Cortex of kidney (tissue), 1 donor: ENCODE measurements around the gene OLFM1.
"Not testable (repeated sequence)": the region's sequence is repeated elsewhere in the genome, so short reads cannot be mapped to it uniquely, and the experiment has no call there.

Experiments used
- DNase-seq: peaks from one replicate; lab custom pipeline; 2025; lab: John Stamatoyannopoulos, UW

Gene OLFM1

DNA sequence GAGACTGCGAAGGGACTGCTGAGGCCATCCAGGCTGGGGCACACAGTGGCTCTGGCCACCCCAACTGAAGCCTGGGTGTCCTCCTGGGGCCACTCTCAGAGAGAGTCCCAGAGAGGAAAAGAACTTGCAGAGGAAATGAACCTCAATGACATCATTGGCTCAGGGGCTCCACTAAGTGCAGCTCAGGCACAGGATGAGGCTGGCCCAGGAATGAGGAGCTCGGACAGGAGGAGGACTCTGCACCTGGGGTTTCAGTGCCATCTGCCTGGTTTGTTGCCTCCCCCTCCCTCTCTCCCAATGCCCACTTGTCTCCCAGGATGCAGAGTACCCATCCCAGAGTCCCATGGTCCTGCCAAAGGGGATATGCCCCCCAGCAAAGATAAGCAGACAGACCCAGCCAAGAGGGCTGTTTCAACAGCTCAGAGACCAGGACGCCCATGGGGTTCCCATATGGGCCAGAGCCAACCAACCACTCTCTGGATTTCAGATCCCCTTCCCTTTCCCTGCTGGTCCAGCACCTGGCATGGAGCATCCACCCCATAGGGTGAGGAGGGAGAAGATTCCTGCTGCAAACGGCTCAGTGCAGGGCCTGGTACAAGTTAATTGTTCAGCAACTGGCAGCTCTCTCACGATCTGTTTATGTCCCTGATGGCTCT, 26.9 kb upstream of the OLFM1 start:
- no peak for DNase-seq

DNA sequence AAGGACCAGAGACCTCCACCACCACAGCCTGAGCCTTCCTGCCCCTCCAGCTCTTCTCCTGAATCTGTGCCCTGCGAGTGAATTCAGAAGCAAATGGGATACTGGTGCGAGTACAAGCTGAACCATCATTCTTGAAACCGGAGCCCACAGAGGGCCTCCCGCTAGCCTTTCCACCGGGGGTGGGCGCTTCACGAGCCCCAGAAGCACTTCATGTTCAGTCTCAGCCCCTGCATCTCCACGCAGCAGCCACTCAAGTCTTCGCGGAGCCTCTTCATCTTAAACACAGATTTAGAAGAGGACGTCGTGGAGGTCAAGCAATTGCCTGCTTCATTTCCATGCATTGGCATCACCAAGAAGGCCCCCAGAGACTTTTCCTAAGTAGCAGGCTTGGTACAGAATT, 26.0 kb upstream of the OLFM1 start:
- no peak for DNase-seq

DNA sequence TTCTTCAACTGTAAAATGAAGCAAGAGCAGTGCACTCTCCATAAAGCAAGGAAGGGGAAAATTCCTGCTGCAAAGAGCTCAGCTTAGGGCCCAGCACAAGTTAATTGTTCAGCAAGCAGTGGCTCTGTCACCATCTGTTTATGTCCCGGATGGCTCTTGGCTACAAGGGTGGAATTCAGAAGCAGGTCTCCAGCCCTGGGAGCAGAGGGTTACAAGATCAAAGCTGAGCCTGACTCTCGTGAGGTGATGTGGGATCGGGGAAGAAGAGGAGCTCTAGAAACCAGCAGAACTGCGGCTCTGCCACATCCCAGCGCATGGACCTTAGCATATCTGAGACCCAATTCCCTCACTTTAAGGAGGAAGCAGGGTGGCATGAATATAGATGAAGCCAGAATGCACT, 25.2 kb upstream of the OLFM1 start:
- no peak for DNase-seq

DNA sequence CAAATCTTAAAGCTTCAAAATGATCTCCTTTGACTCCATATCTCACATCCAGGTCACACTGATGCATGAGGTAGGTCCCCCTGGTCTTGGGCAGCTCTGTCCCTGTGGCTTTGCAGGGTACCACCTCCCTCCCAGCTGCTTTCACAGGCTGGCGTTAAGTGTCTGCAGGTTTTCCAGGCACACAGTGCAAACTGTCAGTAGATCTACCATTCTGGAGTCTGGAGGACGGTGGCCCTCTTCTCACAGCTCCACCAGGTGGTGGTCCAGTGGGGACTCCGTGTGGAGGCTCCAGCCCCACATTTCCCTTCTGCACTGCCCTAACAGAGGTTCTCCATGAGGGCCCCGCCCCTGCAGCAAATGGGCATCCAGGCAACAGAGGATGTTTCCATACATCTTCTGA, 24.0 kb upstream of the OLFM1 start:
- not testable (repeated sequence) for DNase-seq

DNA sequence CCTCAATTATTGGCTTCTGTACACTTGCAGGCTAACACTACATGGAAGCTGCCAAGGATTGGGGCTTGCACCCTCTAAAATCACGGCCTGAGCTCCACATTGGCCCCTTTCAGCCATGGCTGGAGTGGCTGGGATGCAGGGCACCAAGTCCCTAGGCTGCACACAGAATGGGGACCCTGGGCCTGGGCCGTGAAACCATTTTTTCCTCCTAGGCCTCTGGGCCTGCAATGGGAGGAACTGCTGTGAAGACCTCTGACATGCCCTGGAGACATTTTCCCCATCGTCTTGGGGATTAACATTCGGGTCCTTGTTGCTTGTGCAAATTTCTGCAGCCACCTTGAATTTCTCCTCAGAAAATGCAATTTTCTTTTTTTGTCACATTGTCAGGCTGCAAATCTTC, 23.6 kb upstream of the OLFM1 start:
- not testable (repeated sequence) for DNase-seq

DNA sequence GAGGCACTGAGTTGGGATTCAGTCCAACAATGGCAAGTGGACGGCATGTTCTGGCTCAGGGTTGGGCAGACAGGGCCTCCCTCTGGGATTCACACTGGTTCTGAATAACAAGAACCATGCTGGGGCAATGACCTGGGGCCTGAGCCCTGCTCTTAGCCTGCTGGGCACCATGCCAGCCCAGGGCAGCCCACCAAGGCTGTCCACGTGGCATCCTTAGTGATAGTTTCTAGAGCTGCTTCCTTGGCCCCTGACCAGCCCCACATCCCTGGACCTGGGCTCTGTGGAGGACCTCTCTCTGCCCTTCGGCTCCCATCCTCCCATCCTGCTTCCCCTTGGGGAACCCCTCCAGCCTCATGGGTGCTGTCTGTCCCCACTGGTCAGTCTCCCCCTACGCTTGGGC, 22.3 kb upstream of the OLFM1 start:
- no peak for DNase-seq

DNA sequence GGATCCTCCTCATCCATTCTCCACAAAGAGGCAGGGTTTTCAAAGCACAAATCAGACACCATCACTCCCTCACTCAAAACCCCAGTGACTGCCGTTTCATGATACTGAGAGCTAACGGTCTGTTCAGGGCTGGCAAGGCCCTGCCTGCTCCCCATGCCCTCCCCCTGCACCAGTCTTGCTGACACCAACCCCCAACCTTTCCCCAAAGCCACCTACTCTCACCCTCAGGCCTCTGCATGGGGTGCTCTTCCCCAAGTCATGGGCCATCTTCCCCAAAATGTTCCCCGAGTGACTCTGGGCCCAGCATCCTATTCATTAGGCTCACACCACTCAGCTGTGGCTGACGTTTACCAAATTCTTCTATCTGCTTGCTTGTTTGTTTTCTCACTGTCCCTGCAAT, 21.7 kb upstream of the OLFM1 start:
- no peak for DNase-seq

DNA sequence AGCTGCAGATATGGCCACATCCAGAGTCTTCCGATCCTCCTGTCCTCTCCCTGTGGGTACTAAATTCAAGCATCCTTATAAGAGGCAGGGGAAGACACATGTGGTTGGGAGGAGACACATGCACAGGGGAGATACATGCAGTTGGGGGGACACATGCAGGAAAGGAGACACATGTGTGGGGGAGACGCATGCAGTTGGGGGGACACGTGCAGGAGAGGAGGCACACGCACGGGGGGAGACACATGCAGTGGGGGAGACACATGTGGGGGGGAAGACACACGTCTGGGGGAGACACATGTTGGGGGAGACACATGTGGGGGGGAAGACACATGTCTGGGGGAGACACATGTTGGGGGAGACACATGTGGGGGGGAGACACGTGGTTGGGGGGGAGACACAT, 21.2 kb upstream of the OLFM1 start:
- DNase-seq = no peak

DNA sequence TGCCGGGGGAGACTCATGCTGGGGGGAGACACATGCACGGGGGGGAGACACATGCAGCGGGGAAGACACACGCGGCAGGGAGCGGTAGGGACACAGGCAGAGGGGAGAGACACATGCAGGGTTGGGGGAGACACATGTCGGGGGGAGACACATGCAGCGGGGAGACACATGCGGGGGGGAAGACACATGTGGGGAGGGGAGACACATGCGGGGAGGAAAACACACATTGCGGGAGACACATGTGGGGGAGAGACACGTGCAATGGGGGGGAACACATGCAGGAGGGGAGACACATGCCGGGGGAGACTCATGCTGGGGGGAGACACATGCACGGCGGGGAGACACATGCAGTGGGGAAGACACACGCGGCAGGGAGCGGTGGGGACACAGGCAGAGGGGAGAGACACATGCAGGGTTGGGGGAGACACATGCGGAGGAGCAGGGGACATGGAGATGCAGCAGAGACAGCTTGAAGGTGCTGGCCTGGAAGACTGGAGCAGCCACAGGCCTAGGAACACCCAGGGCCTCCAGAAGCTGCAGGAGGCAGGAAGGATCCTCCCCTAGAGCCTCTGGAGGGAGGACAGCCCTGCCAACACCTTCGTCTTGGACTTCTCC, 20.3 kb upstream of the OLFM1 start:
- DNase-seq = no peak

DNA sequence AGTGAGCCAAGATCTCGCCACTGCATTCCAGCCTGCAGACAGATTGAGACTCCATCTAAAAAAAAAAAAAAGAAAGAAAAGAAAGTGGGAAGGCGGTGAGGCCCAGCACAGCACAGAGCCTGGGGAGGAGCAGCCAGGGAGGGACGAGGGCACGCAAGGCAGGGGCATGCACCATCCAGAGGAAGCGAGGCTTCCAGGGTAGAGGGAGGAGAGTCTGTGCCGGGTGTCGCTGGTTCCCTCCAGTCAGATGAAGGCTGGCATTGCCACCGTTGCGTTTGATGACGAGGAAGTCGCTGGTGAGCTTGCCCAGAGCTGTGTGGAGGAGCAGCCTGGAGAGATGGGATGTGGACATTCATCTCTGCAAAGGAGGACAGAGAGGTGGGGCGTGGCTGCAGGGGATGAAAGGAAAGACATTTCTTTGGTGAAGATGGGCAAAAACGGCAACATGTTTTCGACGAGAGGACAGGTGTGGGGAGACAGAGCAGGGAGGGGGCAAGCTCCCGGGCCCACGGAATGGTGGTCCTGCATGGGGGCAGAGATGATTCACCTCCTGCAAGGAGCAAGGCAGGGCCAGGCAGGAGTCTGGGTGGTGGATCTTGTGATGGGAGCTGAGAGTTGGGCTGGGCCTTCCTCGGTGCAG, 18.6 kb upstream of the OLFM1 start:
- DNase-seq = no peak

DNA sequence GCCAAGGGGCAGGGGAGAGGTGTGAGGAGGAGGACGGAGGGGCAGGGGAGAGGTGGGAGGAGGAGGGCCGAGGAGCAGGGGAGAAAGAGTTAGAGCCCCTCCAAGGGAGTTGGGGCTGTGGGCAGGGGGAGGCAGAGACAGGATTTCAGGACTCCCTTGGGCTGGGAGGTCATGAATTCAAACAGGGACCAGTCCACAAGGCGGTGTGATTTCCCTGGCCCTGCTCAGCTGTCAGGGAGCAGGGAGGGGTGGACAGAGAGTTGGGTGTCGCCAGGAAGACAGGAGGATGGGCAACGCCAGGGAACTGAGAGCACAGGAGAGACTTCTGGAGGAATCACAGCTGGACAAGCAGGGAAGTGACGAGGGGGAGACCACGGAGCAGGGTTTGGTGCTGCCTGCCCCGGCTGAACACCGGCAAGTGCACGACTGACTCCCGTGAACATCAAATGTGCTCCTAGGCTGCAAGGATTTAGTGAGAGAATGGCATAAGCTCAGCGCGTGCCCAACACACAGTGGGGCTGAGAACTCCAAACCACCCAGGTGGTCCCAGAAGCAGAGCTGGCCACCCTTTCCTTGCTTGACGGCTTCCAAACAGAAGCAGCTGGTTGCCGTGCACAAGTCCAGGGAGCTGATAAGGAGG, 17.8 kb upstream of the OLFM1 start:
- DNase-seq = no peak

DNA sequence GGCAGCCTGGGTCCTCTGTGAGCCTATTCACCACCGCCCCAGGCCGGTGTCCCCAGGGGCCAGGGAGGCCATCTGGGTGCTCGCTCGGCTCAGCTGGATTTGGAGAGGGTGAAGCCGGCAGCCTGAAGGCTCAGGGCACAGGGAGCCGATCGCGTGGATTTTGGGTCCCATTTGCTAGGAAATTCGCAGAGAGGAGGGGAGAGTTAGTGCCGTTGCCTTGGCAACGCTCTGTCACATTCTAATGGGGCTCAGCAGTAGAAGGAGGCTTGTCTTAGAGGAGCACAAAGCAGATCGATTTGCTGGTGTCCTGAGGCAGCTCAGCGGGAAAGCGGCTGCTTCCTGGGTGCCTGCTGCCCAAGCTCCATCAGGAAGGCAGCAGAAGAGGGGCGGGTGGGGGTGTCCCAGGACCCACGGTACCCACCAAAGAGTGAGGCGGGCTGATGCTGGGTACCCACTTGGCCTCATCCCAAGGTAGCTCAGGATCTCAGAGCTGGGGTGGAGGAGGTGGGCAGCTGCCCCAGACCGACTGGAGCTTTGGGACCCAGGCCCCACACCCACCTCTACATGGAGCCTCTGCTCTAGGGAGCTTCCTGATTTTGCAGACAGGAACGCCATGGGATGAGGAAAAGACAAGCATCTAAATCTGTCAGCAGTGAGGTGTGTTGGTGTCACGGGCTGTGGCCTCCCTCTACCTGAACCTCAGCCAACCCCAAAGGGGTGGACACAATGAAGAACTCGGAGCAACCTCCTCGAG, 17.1 kb upstream of the OLFM1 start:
- no peak for DNase-seq

DNA sequence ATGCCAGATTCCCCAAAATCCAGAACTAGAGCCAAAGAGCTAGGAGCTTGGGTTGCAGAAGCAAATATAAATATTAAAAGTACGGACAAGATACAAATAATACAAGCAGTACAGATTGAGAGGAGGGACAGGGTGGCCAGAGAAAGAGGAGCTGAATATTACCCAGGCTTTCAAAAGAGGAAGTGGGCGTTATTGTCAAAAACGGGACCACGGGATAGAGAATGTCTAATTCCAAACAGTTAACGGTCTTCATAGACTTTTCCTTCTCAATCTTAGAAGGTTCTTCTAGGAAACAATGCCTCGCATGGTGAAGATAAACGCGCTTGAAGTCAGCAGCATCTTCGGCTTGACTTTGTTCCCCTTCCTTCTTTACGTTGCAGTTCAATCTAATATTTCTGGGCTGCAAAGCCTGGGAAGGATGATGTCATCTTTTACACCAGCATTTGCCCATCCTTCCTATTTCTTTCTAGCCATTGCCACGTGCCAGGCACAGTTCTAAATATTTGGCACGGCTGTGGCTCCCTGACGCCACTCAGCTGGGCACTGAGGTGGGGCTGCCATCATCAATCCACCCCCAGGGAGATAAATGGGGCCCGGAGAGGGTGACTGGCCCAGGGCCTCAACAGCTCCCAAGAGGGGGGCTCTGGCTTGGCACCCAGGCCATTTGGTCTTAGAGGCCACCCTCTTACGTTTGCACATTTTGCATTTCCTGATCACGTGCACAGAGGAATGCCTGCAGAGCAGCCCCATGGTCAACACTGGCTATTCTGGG, 16.3 kb upstream of the OLFM1 start:
- no peak for DNase-seq

DNA sequence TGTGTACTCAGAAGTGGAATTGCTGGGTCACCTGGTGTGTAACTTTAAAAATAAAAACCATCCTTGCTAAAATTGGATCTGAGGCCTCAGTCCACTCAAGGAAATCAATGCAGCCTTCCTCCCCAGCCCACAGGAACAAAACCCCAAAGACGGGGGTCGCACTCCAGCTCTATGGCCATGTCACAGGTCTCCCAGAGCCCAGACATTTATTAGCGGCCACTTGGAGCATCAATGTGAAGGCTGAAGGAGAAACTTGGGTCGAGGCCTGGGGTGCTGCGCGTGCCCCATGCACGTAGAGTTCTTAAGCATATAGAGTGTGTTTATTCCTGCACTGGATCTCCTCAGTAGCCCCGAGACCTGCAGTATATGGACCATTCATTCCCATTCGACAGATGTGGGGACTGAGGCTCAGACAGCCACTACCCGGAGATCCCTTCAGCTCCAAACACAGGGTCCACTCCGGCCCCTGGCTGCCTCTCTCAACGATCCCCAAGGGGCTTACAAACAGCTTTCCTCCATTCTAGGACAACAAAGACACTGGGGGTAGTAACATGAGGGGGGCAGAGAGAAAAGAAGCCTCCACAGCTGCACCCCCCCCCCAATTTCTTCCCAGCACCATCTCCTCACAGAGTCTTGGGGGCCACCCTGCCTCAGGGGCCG, 14.3 kb upstream of the OLFM1 start:
- no peak for DNase-seq

DNA sequence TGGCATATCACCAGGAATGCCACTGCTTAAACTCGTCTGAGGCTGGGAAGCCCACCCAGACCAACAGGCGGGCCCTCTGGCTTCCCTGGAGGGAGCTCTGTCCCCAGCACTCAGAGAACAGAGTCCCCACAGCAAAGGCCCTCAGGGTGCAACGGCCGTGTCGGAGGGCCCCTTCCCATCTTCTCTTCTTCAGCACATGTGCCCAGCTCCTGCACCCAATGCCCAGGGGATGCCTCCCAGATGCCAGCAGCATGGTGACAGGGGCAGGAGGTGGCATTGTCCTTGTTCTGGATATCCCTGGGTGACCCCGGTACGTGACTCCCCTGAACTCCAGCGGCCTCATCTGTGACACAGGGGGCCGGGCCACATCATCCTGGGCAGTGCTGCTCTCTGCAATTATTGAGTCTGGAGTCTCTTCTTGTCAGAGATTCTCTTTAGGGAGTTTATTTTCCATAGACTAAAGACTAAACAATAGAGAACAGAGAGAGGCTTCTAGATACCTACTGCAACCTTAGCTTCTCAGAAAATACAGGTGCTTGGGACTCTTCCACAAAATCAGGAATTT, 13.6 kb upstream of the OLFM1 start:
- no peak for DNase-seq

DNA sequence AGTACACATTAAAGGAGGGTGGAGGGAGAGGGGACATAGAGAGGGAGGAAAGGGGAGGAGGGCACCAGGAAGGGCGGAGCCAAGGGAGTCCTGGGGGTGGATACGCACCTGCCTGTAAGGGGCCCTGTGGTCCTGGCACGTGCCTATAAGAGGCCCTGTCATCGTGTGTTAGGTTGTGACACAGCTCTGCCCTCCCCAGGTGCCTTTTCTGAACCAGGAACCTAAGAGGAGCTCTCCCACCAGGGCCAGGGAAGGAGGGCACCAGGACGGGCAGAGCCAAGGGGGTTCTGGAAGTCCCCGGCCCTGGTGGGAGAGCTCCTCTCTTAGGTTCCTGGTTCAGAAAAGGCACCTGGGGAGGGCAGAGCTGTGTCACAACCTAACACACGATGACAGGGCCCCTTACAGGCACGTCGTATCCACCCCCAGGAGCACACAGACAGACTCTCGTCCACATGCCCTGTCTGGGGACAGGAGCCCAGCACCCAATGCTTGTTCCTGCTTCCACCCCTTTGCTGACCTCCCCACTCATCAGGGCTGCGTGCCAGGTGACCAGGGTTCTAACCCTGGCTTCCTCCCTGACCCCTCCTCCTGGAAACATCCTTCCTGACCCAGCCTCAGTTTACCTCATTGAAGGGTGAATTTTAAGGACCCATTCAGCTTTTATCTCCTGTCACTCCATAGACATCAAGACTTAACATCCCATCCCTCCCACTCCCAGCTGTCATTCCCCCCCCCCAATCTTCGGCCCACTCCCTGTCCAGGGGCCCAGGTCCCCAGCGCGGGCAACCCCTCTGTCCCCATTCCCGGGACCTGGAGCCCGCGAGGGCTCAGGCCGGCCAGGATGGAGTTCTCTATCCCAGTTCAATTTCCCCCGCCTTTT, 12.9 kb upstream of the OLFM1 start:
- DNase-seq = no peak

DNA sequence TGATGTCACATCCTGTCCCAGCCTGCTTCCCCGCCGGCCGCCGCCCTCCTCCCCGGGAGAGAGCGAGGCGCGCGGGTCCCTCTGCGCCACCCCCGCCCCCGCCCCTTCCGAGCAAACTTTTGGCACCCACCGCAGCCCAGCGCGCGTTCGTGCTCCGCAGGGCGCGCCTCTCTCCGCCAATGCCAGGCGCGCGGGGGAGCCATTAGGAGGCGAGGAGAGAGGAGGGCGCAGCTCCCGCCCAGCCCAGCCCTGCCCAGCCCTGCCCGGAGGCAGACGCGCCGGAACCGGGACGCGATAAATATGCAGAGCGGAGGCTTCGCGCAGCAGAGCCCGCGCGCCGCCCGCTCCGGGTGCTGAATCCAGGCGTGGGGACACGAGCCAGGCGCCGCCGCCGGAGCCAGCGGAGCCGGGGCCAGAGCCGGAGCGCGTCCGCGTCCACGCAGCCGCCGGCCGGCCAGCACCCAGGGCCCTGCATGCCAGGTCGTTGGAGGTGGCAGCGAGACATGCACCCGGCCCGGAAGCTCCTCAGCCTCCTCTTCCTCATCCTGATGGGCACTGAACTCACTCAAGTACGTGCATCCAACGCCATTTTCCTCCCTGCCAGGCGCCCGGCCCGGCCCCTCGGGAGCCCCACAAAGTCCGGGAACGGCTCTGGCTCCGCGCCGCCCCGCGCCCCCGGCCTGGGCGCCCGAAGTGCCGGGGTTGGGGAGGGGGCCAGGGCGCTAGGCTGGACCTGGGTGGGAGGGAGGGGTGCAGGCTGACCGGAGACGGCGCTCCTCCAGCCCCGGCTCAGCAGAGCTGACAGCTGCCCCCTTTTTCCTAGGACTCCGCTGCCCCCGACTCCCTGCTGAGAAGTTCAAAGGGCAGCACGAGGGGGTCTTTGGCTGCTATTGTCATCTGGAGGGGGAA, 12.0 kb upstream of the OLFM1 start:
- DNase-seq = no peak

DNA sequence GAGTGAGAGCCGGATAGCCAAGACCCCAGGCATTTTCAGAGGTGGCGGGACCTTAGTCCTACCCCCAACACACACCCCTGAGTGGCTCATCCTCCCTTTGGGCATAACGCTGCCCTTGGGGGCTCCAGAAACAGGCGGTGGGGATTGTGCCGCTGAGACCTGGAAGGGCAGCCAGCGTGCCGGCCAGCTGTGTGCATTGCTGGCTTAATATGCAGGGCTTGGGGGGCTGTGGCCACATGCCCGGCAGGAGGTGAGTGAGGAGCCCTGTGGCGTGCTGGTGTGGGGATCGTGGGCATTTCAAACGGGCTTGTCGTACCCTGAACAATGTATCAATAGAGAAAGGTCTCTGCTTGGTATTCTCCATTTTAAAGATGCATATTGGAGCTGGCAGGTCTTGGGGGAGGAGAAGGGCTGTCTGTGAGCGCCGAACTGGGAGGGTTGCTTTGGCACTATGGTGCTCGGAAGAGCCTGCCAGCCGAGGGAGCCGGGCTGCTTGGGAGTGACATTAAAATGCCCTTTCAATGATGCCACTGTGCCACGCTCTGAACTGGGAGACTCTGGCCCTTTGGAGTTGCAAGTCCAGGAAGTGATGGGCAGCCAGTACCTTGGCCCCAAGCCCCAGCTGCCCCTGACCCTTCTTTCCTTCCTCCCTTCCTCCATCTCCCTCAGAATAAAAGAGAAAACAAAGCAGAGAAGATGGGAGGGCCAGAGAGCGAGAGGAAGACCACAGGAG, 11.2 kb upstream of the OLFM1 start:
- DNase-seq = no peak
